Activated CD4-positive, alpha-beta T cell treated with anti-CD3 and anti-CD28 coated beads for 4 hours (primary cell): ENCODE measurements around the gene FAM53B.

Experiments used
- DNase-seq, 2 donors: peaks; one replicate each; pipeline ENCODE4 v3.0.0-alpha.2; 2020

Gene FAM53B

GRCh38 chr10:124725791-124726190, 18.4 kb downstream of the FAM53B start:
- DNase-seq: no peak

- no peak for DNase-seq
Observed at GRCh38 chr10:124725171-124725631, 19.0 kb downstream of the FAM53B start.

GRCh38 chr10:124724279-124725027, 19.7 kb downstream of the FAM53B start:
- no peak for DNase-seq

- no peak for DNase-seq
Observed at GRCh38 chr10:124723826-124724225, 20.4 kb downstream of the FAM53B start.

GRCh38 chr10:124722798-124723783, 21.1 kb downstream of the FAM53B start:
- DNase-seq: peak in 1 of 2 donors; percentile 40

GRCh38 chr10:124721330-124722045, 22.7 kb downstream of the FAM53B start:
- no peak for DNase-seq

GRCh38 chr10:124719213-124719851, 24.8 kb downstream of the FAM53B start:
- DNase-seq: peak; percentile 71 to 72

GRCh38 chr10:124717911-124718741, 26.1 kb downstream of the FAM53B start:
- peak; percentile 76 to 82 for DNase-seq

GRCh38 chr10:124717041-124717757, 27.0 kb downstream of the FAM53B start:
- no peak for DNase-seq

- DNase-seq: no peak
Observed at GRCh38 chr10:124716369-124716768, 27.8 kb downstream of the FAM53B start.

- DNase-seq: no peak
Observed at GRCh38 chr10:124715439-124715838, 28.7 kb downstream of the FAM53B start.

GRCh38 chr10:124713679-124714255, 30.4 kb downstream of the FAM53B start:
- no peak for DNase-seq

GRCh38 chr10:124712704-124713407, 31.3 kb downstream of the FAM53B start:
- DNase-seq: no peak

- DNase-seq: no peak
Observed at GRCh38 chr10:124711145-124711544, 33.0 kb downstream of the FAM53B start.

- no peak for DNase-seq
Observed at GRCh38 chr10:124710266-124710881, 33.8 kb downstream of the FAM53B start.

GRCh38 chr10:124709861-124710260, 34.3 kb downstream of the FAM53B start:
- DNase-seq: no peak

- no peak for DNase-seq
Observed at GRCh38 chr10:124708922-124709520, 35.2 kb downstream of the FAM53B start.

GRCh38 chr10:124708246-124708779, 35.9 kb downstream of the FAM53B start:
- DNase-seq: no peak

- no peak for DNase-seq
Observed at GRCh38 chr10:124707551-124707950, 36.6 kb downstream of the FAM53B start.
